Measurements from ENCODE around the gene TEFM.
"Not testable (repeated sequence)": the region's sequence is repeated elsewhere in the genome, so short reads cannot be mapped to it uniquely, and the experiment has no call there.

The TEFM gene

DNA sequence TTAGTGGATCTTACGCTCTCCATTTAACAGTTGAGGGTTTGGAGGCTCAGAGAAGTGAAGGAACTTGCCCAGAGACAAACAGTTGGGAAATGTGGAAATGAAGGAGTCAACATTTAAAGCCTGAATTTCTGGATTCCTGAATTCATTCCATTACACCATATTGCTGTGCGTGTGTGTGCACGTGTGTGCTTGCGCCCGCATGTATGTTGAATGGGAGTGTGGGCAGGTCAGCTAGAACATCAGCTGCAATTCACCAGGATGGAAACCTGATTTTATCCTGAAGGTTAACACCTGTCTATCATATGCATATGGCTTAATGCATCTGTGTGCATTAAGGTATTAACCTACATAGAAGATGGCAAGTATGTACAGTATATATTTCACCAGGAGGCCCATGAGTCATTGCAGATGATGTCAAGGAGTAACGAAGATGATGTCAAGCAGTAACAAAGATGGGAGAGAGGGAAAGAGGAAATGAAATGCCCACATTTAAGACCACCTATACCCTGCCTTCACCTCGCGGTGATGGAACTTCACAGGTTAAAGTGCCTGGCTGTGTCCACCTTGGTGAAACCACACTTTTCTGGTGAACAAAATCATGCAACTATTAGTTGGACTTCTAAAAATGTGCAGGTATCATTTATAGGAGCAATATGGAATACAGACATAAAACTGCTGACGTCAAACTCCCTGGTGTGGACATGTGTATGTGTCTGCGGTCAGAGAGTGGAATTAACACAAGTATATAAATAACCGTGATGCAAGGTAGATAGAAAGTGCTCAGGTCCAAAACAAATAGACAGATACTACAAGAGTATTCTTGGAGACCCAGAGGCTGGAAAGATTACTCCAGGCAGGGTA lies 14.9 kb upstream of the TEFM start:
- no peak for DNase-seq

GRCh38 chr17:30920282-30920681 lies 14.2 kb upstream of the TEFM start:
- no peak for DNase-seq

- no peak for DNase-seq
Observed at GRCh38 chr17:30917050-30917449, 11.0 kb upstream of the TEFM start.

DNA sequence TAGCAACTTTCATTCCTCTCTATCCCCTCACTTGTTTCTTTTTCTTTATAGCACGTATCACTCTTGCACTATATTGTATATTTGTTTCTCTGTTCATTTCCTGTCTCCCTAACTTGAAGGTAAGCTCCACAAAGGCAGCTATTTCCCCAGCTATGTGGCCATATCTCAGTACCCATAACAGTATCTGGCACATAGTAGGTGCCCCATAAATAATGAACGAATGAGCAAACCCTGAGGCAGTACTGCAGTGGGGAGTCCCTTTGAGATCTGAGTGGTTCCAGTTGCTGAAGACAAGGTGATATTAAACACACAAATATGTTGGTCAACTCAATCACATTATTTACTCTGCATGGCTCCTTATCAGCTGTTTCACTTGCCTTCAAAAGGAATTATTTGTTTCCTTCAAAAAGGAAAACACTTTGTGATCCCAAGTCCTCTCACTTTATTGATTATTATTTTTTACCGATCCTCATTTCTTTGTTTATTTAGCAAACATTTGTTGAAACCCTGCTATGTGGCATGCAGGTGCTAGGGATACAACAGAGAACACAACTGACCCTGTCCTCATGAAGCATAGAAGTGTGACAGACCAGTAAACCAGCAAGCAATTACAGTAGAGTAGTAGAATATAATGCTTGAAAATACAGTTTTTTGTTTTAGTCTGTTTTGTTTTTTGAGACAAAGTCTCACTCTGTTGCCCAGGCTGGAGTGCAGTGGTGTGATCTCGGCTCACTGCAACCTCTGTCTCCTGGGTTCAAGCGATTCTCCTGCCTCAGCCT lies 10.0 kb upstream of the TEFM start:
- DNase-seq = no peak

DNA sequence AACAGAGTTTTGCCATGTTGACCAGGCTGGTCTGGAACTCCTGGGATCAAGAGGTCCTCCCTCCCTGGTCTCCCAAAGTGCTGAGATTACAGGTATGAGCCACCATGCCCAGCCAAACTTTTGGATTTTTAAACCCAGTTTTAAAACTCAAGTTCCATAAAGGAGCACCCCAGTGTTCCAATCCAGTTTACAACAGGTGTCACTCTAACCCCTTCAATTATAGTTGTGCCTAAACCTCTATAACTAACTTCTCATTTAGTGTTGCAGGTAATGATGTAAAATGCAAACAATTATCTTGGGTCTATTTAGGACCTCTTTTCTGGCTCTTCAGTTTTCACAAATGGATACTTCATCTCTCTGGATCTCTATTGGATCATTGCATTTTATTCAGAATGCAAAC lies 7.9 kb upstream of the TEFM start:
- DNase-seq = no peak

GRCh38 chr17:30910151-30910550 lies 4.1 kb upstream of the TEFM start:
- DNase-seq = not testable (repeated sequence)

DNA sequence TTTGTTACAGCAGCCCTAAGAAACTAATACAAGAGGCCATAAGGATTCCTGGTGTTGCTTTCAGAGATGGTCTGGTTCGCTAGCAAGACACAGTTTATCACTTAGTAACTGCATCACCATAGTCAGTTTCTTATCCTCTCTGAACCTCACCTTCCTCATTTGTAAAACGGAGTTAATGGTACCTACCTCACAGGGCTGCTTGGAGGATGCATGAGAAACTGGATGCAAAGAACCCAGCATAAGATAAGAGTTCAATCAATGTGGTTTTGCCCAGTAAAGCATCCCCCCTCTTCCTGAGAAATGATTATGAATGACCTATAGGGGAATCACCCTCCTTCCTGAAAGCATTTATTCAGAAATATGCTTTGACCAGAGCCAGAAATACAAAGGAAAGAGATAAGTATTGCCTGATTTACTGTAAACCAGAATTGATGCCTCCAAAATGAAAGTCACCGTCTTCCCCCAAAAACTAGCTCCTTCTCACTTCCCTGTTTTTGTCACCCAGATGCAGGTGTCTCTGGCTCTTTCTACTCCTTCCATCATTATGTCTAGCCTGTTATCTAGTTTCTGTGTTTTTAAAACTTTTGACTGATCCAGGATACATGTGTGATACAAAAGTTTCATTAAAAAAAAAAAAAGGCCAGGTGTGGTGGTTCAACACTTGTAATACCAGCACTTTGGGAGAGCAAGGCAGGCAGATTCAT lies 2.8 kb upstream of the TEFM start:
- DNase-seq = no peak

- no peak for DNase-seq
Observed at GRCh38 chr17:30905742-30906100, 317 bp downstream of the TEFM start.

- no peak for DNase-seq
Observed at GRCh38 chr17:30897311-30897710, 8.7 kb downstream of the TEFM start.

DNA sequence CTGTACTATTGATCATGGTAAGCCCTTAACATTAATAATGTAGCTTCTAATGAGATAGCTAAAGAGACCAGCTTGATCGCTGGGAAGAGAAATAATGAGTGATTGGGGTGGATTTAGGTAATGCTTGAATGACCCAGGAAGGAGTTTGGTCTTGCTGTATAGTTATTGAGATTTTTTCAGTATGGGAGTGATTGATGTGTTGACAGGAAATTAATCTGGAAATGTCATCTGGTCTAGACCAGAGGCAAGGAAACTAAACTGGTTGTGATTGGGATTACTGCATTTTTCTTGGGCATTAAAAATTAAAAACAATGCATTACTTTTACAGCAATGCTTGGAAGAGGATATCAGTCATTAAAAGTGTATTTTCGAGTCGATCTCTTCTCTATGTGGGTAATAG lies 11.8 kb downstream of the TEFM start:
- no peak for DNase-seq

- DNase-seq = no peak
Observed at GRCh38 chr17:30886187-30886586, 19.9 kb downstream of the TEFM start.

DNA sequence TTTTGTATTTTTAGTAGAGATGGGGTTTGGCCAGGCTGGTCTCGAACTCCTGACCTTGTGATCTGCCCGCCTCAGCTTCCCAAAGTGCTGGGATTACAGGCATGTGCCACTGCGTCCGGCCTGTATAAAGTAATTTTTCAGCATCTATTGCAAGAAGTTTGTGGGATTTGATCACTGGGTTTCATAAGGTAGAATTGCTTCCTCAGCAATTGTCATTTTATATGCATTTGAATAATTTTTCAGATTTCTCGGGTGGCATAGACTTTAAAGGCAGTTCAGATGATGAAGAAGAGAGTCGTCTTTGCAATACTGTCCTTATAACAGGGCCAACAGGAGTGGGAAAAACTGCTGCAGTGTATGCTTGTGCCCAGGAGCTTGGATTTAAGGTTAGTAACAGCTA lies 37.0 kb downstream of the TEFM start:
- no peak for DNase-seq

- no peak for DNase-seq
Observed at GRCh38 chr17:30864636-30865035, 41.4 kb downstream of the TEFM start.

- no peak for DNase-seq
Observed at GRCh38 chr17:30858556-30859250, 47.3 kb downstream of the TEFM start.

DNA sequence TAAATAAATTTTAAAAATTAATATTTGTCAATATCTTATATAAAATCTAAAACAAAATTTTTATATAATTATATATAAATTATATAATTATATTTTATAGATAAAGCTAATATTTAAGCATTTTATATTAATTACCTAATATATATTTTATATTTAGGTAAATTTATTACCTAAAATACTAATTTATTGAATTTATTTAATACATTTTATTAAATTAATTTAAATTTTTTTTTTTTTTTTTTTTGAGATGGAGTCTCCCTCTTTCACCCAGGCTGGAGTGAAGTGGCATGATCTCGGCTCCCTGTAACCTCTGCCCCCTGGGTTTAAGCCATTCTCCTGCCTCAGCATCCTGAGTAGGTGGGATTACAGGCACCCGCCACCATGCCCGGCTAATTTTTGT lies 51.9 kb downstream of the TEFM start:
- DNase-seq = no peak

All from NCI-H1092 (cell line).